Measurements from ENCODE around the gene F8A1. TPM values are rescaled to one million over a fixed set of nuclear protein-coding genes. Genes with fewer than 3 reads are reported as not detected.

F8A1 gene
- total and polyA plus RNA-seq, 2 donors from 2014 or later: 44.8 to 51.9 TPM

Small RNAs within 50 kb of the gene (microRNA-seq; reads per million reads assigned to microRNA genes)
- gene MIR1184-1: not detected

Other genes with a start within 250 kb of the F8A1 start
- 0.28 TPM for gene CTAG2, start 232.8 kb upstream of the F8A1 start, total RNA-seq
- not detected for gene CTAG2, start 232.8 kb upstream of the F8A1 start, polyA plus RNA-seq (ENCODE audit: insufficient read depth, low read depth, low replicate concordance)
- 6.4 TPM for gene GAB3, start 135.3 kb upstream of the F8A1 start, total RNA-seq
- gene GAB3, start 135.3 kb upstream of the F8A1 start, polyA plus RNA-seq (ENCODE audit: insufficient read depth, low read depth, low replicate concordance): 0.95 TPM
- 35.7 TPM for gene DKC1, start 123.5 kb upstream of the F8A1 start, total RNA-seq
- gene DKC1, start 123.5 kb upstream of the F8A1 start, polyA plus RNA-seq (ENCODE audit: insufficient read depth, low read depth, low replicate concordance): 21.7 TPM
- 47.0 TPM for gene MPP1, start 80.9 kb upstream of the F8A1 start, total RNA-seq
- gene MPP1, start 80.9 kb upstream of the F8A1 start, polyA plus RNA-seq (ENCODE audit: insufficient read depth, low read depth, low replicate concordance): 76.4 TPM
- not detected for gene SMIM9, start 51.7 kb upstream of the F8A1 start, total RNA-seq
- not detected for gene SMIM9, start 51.7 kb upstream of the F8A1 start, polyA plus RNA-seq (ENCODE audit: insufficient read depth, low read depth, low replicate concordance)
- 41.3 TPM for gene F8, start 136.4 kb downstream of the F8A1 start, total RNA-seq
- gene F8, start 136.4 kb downstream of the F8A1 start, polyA plus RNA-seq (ENCODE audit: insufficient read depth, low read depth, low replicate concordance): 15.1 TPM
- 98.2 TPM for gene FUNDC2, start 140.5 kb downstream of the F8A1 start, total RNA-seq
- gene FUNDC2, start 140.5 kb downstream of the F8A1 start, polyA plus RNA-seq (ENCODE audit: insufficient read depth, low read depth, low replicate concordance): 239 TPM
- gene CMC4, start 184.8 kb downstream of the F8A1 start, total RNA-seq: 6.6 TPM
- gene CMC4, start 184.8 kb downstream of the F8A1 start, polyA plus RNA-seq (ENCODE audit: insufficient read depth, low read depth, low replicate concordance): 26.2 TPM
- gene MTCP1, start 184.8 kb downstream of the F8A1 start, total RNA-seq: 23.8 TPM
- 21.5 TPM for gene MTCP1, start 184.8 kb downstream of the F8A1 start, polyA plus RNA-seq (ENCODE audit: insufficient read depth, low read depth, low replicate concordance)
- 23.0 TPM for gene BRCC3, start 185.2 kb downstream of the F8A1 start, total RNA-seq
- gene BRCC3, start 185.2 kb downstream of the F8A1 start, polyA plus RNA-seq (ENCODE audit: insufficient read depth, low read depth, low replicate concordance): 14.4 TPM